Measurements from ENCODE around the gene OCSTAMP. TPM values are rescaled to one million over a fixed set of nuclear protein-coding genes. Genes with fewer than 3 reads are reported as not detected.

The OCSTAMP gene
- total and polyA plus RNA-seq, 2 experiments from 2014 or later, result not detected

DNA sequence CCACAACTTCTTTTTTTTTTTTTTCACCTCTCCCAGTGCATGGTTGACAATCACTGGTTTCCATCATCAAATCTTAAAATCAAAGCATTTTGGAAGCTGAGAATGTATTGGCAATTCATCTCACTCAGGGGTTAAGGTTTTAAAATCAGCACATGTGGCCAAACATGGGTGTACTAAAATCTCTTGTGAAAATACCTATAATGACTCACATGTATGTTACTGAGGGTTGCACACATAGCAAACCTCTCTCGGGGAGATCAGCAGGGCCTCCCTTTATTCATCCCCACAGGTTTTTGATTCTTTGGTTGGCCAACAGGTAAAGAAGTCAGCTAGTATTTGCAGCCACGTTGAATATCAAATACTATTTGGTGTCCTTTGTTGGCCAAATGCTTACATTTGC, 44.3 kb upstream of the OCSTAMP start:
- 42% methylated on average over 2 of the region's 2 CpGs for WGBS (ENCODE audit: low lambda C conversion rate, missing lambda C conversion rate)
- no peak overlapping the region for H3K27ac ChIP-seq
- no peaks in the 10 kb centered on the region for H3K9me3 ChIP-seq (ENCODE audit: low read depth)
- H3K4me1 ChIP-seq (ENCODE audit: insufficient read depth), result no peaks in the 10 kb centered on the region
- no peaks in the 10 kb centered on the region for H3K36me3 ChIP-seq (replicated peaks; ENCODE audit: insufficient read depth, low read depth)
- H3K4me2 ChIP-seq, result no peak overlapping the region
- H3K9me2 ChIP-seq (replicated peaks; ENCODE audit: insufficient read depth), result no peaks in the 10 kb centered on the region
- DNase-seq (ENCODE audit: low spot score), result no peak
- H3K27me3 ChIP-seq, result no peaks in the 10 kb centered on the region
- H3K4me3 ChIP-seq, result no peak overlapping the region
- TF ChIP-seq, protein P1, sequence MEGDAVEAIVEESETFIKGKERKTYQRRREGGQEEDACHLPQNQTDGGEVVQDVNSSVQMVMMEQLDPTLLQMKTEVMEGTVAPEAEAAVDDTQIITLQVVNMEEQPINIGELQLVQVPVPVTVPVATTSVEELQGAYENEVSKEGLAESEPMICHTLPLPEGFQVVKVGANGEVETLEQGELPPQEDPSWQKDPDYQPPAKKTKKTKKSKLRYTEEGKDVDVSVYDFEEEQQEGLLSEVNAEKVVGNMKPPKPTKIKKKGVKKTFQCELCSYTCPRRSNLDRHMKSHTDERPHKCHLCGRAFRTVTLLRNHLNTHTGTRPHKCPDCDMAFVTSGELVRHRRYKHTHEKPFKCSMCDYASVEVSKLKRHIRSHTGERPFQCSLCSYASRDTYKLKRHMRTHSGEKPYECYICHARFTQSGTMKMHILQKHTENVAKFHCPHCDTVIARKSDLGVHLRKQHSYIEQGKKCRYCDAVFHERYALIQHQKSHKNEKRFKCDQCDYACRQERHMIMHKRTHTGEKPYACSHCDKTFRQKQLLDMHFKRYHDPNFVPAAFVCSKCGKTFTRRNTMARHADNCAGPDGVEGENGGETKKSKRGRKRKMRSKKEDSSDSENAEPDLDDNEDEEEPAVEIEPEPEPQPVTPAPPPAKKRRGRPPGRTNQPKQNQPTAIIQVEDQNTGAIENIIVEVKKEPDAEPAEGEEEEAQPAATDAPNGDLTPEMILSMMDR (IDR thresholded peaks at IDR 0.05; ENCODE audit: poor library complexity), result no peak
- TF ChIP-seq EZH2phosphoT487 (IDR thresholded peaks at IDR 0.05; ENCODE audit: low read depth, severe bottlenecking, unreplicated experiment) (no peak), EZH2 (IDR thresholded peaks at IDR 0.05; ENCODE audit: borderline replicate concordance) (no peak)
- no peaks in the 10 kb centered on the region for H3K79me2 ChIP-seq
- no peak overlapping the region for H2AFZ ChIP-seq
- H4K20me1 ChIP-seq (ENCODE audit: insufficient read depth, poor library complexity, severe bottlenecking), result no peaks in the 10 kb centered on the region

DNA sequence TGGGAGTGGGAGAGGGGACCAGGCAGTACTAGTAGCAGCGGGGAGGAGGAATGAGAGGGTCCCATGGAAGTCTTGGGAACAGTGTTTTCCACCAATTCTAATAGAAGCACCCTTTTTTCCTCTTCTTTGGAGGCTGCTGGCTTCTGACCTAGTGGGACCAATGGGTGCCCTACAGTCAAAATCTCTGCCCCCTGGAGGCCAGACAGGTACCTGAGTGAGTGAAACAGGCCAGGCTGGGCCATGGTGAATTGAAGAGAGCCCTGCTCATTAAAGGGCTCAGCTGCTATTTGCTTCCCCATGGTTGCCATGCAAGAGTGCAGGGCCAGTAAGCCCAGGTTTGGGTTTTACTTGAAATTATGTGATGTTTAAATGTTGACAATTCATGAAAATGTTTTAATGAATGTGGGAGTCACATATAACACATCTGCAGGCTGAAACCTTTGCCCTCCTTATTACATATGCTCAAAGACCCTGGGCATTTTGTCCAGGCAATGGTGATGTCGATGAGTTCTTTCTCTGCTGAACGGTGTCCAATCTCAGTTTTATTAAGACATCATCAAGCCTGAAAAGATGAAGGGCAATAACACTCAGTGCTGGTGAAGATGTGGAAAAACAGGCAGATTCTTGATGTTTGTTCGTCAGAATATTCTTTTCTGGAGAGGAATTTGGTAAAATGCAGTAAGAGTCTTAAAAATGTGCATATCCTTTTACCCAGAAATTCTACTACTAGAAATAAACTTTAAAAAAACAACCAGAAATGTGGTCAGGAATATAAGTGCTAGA, 42.3 kb upstream of the OCSTAMP start:
- no peaks in the 10 kb centered on the region for H3K27me3 ChIP-seq
- H3K9me2 ChIP-seq (replicated peaks; ENCODE audit: insufficient read depth), result no peaks in the 10 kb centered on the region
- H3K36me3 ChIP-seq (replicated peaks; ENCODE audit: insufficient read depth, low read depth), result no peaks in the 10 kb centered on the region
- no peak overlapping the region for H3K4me3 ChIP-seq
- TF ChIP-seq EZH2 (IDR thresholded peaks at IDR 0.05; ENCODE audit: borderline replicate concordance) (no peak), EZH2phosphoT487 (IDR thresholded peaks at IDR 0.05; ENCODE audit: low read depth, severe bottlenecking, unreplicated experiment) (no peak)
- TF ChIP-seq, protein P1 (IDR thresholded peaks at IDR 0.05; ENCODE audit: poor library complexity), result no peak
- H2AFZ ChIP-seq, result no peak overlapping the region
- H3K4me1 ChIP-seq (ENCODE audit: insufficient read depth), result no peaks in the 10 kb centered on the region
- H3K27ac ChIP-seq, result no peak overlapping the region
- no peaks in the 10 kb centered on the region for H4K20me1 ChIP-seq (ENCODE audit: insufficient read depth, poor library complexity, severe bottlenecking)
- WGBS (ENCODE audit: low lambda C conversion rate, missing lambda C conversion rate), result 92% methylated on average over 4 of the region's 4 CpGs
- no peak overlapping the region for H3K4me2 ChIP-seq
- H3K9me3 ChIP-seq (ENCODE audit: low read depth), result no peaks in the 10 kb centered on the region
- H3K79me2 ChIP-seq, result no peaks in the 10 kb centered on the region
- no peak for DNase-seq (ENCODE audit: low spot score)

DNA sequence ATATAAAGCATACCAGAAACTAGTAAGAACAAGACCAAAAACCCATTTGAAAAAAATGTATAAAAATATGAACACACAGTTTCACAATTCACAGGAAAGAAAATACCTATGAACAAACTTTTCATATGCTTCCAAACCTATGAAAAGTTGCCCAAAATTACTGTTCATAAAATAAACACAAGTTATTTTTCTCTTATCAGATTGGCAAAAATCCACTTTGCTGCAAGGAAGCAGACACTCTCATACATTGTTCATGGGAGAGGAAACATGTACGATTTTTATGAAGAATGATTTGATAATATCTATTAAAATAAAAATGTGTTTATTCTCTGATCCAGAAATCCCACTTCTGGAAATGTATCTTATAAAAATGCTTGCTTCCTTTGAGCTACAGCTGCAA, 40.0 kb upstream of the OCSTAMP start:
- WGBS (ENCODE audit: low lambda C conversion rate, missing lambda C conversion rate), result 78% methylated on average over 1 of the region's 1 CpG
- Histone ChIP-seq H3K4me1 (ENCODE audit: insufficient read depth) (no peaks in the 10 kb centered on the region), H3K4me2 (no peak overlapping the region), H3K9me2 (replicated peaks; ENCODE audit: insufficient read depth) (no peaks in the 10 kb centered on the region), H3K27me3 (no peaks in the 10 kb centered on the region), H3K4me3 (no peak overlapping the region), H3K27ac (no peak overlapping the region), H2AFZ (no peak overlapping the region), H4K20me1 (ENCODE audit: insufficient read depth, poor library complexity, severe bottlenecking) (no peaks in the 10 kb centered on the region), H3K9me3 (ENCODE audit: low read depth) (no peaks in the 10 kb centered on the region), H3K79me2 (no peaks in the 10 kb centered on the region), H3K36me3 (replicated peaks; ENCODE audit: insufficient read depth, low read depth) (no peaks in the 10 kb centered on the region)
- no peak for DNase-seq (ENCODE audit: low spot score)
- TF ChIP-seq, protein P1 (IDR thresholded peaks at IDR 0.05; ENCODE audit: poor library complexity), result no peak
- TF ChIP-seq EZH2 (IDR thresholded peaks at IDR 0.05; ENCODE audit: borderline replicate concordance), result no peak
- no peak for TF ChIP-seq EZH2phosphoT487 (IDR thresholded peaks at IDR 0.05; ENCODE audit: low read depth, severe bottlenecking, unreplicated experiment)

Measured in hepatocyte (in vitro differentiated cells).